ENCODE results near the gene PDLIM4. TPM values are rescaled to one million over a fixed set of nuclear protein-coding genes. Genes with fewer than 3 reads are reported as not detected.

The PDLIM4 gene
- total RNA-seq, 4 donors from 2014 or later: 9.7 to 43.4 (median 19.7) TPM

DNA sequence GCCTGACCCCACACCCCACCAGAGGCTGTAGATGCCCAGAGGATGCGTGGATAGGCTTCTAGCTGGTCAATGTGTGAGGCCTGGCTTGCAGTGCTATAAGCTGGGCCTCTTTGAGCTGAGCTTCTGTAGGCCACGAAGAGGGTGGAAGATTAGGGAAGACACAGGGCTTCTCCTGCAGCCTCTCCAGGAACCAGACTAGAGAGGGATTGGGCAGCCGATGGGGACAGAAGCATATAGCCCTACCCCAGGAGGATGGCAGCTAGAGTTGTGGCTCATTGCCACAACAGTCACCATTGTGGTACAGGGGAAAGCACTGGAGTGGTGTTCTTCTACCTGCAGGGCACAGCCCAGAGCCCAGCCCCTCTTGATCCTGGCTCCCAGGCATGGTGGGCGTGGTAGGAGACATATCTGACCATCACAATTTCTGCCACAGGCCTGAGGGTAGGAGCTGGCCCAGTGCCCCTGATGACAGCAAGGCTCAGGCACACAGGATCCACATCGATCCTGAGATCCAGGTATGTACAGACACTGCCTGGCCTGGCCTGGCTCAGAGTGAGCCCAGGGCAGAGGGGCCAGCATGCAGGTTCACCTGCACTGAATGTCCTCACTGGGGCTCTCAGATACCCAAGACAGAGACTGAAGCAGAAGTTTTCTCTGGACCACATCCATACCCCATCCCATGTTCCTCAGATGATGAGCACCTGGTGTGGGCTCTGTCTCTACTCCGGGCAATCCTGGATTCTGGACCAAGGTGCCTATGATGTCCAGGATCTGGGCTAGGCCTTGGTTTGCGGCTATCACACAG lies 8.7 kb downstream of the PDLIM4 start:
- in situ Hi-C loops (cut with MboI; ENCODE audit: low pct_ligation_motif_present in 1 of 4, low pct_unique_long_range_greater_than_20kb in 1 of 4, low sequenced_read_pairs in 3 of 4): loop anchor here in 1 of 4 donors (25.0 kb wide), 1 partner anchor 271 kb away; the partner anchor contains the start of gene IL5
- H3K36me3 ChIP-seq: no peaks in the 10 kb centered on the region

DNA sequence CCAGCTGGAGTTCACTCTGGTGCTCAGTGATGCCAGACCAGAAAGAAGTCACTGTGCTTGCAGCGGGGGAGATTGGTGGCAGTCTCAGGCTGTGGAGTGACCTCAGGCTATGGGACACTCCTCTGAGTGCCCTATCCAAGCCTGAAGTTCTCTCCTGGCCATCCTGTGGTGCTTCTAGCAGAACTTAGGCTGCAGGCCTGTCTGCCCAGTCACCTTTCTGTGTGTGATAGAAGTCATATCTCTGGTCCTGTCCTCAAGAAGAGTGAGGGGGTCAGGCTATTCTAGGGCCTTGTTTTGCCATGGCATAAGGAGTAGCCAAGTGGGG lies 9.3 kb downstream of the PDLIM4 start:
- Histone ChIP-seq H3K4me3 (no peak overlapping the region), H3K27ac (peak overlapping the region; percentile 87 to 97 (median 94)), H3K27me3 (no peaks in the 10 kb centered on the region), H3K4me1 (peaks cover 26 to 57% (median 39%) of the 10 kb centered on the region in 4 donors), H3K9me3 (no peaks in the 10 kb centered on the region), H3K36me3 (no peaks in the 10 kb centered on the region)
- in situ Hi-C loops (cut with MboI; ENCODE audit: low pct_ligation_motif_present in 1 of 4, low pct_unique_long_range_greater_than_20kb in 1 of 4, low sequenced_read_pairs in 3 of 4): loop anchor here in 1 of 4 donors (25.0 kb wide), 1 partner anchor 271 kb away; the partner anchor contains the start of gene IL5
- WGBS, 2 donors (ENCODE audit: low coverage in 1 of 2): 83% methylated on average over 1 of the region's 1 CpG; no CpG with 5 or more reads in 1 of the 2 donors
- DNase-seq: no peak
- intact Hi-C loops (cut with DNase I; ENCODE audit: low total_unique reads): no loop called here
- TF ChIP-seq POLR2A (IDR thresholded peaks at IDR 0.05): no peak
- TF ChIP-seq POLR2AphosphoS5 (IDR thresholded peaks at IDR 0.05): no peak
- TF ChIP-seq EP300 (IDR thresholded peaks at IDR 0.05; ENCODE audit: low read depth): no peak
- TF ChIP-seq, protein P1, sequence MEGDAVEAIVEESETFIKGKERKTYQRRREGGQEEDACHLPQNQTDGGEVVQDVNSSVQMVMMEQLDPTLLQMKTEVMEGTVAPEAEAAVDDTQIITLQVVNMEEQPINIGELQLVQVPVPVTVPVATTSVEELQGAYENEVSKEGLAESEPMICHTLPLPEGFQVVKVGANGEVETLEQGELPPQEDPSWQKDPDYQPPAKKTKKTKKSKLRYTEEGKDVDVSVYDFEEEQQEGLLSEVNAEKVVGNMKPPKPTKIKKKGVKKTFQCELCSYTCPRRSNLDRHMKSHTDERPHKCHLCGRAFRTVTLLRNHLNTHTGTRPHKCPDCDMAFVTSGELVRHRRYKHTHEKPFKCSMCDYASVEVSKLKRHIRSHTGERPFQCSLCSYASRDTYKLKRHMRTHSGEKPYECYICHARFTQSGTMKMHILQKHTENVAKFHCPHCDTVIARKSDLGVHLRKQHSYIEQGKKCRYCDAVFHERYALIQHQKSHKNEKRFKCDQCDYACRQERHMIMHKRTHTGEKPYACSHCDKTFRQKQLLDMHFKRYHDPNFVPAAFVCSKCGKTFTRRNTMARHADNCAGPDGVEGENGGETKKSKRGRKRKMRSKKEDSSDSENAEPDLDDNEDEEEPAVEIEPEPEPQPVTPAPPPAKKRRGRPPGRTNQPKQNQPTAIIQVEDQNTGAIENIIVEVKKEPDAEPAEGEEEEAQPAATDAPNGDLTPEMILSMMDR (IDR thresholded peaks at IDR 0.05): no peak

More for the DNA sequence above, 8.7 kb downstream of the PDLIM4 start:
- no peaks in the 10 kb centered on the region for H3K27me3 ChIP-seq
- DNase-seq: no peak
- TF ChIP-seq, protein P1 (IDR thresholded peaks at IDR 0.05): no peak
- TF ChIP-seq POLR2AphosphoS5 (IDR thresholded peaks at IDR 0.05) (no peak), EP300 (IDR thresholded peaks at IDR 0.05; ENCODE audit: low read depth) (no peak), POLR2A (IDR thresholded peaks at IDR 0.05) (no peak)
- H3K4me1 ChIP-seq: peaks cover 27 to 63% (median 44%) of the 10 kb centered on the region in 4 donors
- H3K9me3 ChIP-seq: no peaks in the 10 kb centered on the region
- intact Hi-C loops (cut with DNase I; ENCODE audit: low total_unique reads): no loop called here
- H3K27ac ChIP-seq: peak overlapping the region; percentile 87 to 97 (median 94)
- no peak overlapping the region for H3K4me3 ChIP-seq
- 69% methylated on average over 7 of the region's 7 CpGs; no CpG with 5 or more reads in 1 of the 2 donors for WGBS, 2 donors (ENCODE audit: low coverage in 1 of 2)

DNA sequence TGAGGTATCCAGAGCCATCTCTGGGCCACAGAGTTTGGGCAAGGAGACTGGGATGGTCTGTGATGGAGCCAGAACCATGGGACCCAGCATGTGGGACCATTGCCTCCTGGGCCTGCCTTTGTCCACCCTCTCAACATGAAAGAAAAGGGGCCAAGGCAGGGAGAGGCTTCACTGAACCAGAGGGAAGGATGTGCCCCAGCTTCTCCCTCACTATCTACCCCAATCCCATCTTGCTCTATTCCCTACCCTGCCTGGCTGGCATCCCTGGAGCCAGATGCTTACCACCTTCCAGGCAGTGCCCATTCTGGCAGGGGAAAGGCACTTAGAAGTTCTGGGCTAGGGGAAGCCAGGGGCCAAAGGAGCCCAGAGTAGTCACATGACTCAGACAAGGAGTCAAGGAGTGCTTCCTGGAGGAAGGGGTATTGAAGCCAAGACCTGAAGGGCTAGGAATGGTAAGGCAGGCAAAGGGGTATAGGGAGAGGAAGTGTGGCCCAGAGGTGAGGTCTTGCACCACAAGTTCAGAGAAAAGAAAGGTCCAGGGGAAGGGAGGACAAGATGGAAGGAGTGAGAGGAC lies 9.8 kb downstream of the PDLIM4 start:
- Histone ChIP-seq H3K4me3 (no peak overlapping the region), H3K9me3 (no peaks in the 10 kb centered on the region), H3K27me3 (no peaks in the 10 kb centered on the region), H3K27ac (peak overlapping the region; percentile 87 to 97 (median 94)), H3K4me1 (peaks cover 26 to 54% (median 39%) of the 10 kb centered on the region in 4 donors), H3K36me3 (no peaks in the 10 kb centered on the region)
- DNase-seq: no peak
- no peak for TF ChIP-seq EP300 (IDR thresholded peaks at IDR 0.05; ENCODE audit: low read depth)
- TF ChIP-seq POLR2AphosphoS5 (IDR thresholded peaks at IDR 0.05): no peak
- TF ChIP-seq, protein P1 (IDR thresholded peaks at IDR 0.05): no peak
- TF ChIP-seq POLR2A (IDR thresholded peaks at IDR 0.05): no peak
- in situ Hi-C loops (cut with MboI; ENCODE audit: low pct_ligation_motif_present in 1 of 4, low pct_unique_long_range_greater_than_20kb in 1 of 4, low sequenced_read_pairs in 3 of 4) (loop anchor here in 1 of 4 donors (25.0 kb wide), 1 partner anchor 270 kb away; the partner anchor contains the start of gene IL5), intact Hi-C loops (cut with DNase I; ENCODE audit: low total_unique reads) (no loop called here)
